ENCODE data around the gene HPD. TPM values are rescaled to one million over a fixed set of nuclear protein-coding genes. Genes with fewer than 3 reads are reported as not detected.

HPD gene
- total RNA-seq, 1 donor from 2014 or later, result 3.1 TPM

DNA sequence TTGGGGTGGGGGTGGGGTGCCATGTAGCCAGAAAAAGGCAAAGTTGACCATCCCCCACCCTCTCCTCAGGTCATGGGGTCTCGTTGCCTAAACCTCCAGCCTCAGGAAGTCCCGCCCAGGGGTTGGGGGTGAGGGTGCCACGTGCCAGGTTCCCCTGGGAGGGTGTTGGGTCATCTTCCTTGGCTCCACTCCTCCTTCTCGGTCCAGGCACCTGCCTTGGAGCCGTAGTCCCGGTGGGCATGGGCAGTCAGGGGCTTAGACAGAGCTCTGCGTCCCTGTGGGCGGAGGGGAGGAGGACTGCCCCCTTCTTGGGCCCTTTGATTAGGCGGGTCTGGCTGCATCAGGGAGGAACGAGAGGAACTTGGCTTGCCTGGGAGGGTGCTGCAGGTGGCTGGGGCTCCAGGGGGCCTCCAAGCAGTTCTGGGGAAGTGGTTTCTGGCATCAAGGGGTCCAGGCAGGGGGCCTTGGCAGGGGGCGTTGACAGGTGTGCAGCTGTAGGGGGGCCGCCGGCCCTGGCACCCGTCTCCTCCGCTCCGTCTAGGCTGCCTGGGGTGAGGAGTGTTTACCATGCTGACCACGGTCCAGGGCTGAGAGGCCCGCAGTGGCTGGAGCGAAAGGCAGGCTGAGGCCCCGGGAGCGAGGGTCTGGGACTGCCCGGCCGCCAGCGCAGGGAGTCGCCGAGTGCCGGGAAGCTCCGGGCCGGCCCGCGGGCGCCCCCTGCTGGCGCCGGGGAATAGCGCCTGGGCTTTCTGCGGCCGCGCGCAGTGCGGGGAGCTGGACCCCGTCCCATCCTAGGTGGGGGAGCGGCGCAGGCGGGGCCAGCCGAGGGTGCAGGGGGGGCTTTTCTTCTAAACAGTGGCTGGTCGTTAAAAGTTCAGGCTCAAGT lies 47.0 kb downstream of the HPD start:
- peak; percentile 72 for DNase-seq (ENCODE audit: low spot score)

DNA sequence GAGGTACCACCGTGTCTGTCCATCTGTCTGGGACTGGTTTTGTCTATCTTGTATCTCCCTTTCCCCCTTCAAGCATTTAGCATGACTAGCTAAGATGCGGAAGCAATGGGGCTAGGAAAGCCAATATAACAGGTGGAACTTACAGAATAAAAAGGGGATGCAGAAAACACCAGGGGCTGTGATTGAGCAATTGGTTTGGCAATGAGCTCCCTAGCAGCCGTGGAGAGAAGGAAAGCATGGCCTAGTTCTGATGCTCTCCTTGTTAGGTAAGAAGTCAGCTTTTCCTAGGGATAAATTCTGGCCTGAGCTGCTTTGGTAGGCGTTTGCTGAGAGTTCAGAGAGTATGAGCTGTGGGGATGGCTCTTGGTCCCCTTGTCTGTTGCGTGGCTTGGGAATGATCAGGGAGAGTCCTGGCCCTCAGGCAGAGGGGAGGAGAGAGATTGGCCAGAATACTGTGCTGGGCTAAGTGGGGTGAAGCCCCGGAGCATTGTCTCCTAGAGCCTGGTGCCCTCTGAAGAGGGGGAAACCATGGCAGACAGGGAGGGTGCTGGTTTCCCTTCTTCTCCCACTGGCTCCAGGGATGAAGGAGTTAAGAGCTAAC lies 47.7 kb downstream of the HPD start:
- DNase-seq (ENCODE audit: low spot score), result no peak

DNA sequence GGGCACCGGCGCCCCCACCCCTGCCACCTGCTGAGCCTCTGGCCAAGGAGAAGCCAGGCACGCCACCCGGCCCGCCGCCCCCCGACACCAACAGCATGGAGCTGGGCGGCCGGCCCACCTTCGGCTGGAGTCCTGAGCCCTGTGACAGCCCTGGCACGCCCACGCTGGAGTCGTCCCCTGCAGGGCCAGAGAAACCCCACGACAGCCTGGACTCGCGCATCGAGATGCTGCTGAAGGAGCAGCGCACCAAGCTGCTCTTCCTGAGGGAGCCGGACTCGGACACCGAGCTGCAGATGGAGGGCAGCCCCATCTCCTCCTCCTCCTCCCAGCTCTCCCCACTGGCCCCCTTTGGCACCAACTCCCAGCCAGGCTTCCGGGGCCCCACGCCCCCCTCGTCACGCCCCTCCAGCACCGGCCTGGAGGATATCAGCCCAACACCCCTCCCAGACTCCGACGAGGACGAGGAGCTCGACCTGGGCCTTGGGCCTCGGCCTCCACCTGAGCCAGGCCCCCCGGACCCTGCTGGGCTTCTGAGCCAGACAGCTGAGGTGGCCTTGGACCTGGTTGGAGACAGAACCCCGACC lies 48.3 kb downstream of the HPD start:
- DNase-seq (ENCODE audit: low spot score), result no peak

DNA sequence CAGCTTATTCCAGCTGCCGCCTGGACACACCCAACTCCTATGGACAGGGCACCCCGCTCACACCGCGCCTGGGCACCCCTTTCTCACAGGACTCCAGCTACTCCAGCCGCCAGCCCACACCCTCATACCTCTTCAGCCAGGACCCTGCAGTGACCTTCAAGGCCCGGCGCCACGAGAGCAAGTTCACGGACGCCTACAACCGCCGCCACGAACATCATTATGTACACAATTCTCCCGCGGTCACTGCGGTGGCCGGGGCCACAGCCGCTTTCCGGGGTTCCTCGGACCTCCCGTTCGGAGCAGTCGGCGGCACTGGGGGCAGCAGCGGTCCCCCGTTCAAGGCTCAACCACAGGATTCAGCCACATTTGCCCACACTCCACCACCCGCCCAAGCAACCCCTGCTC lies 48.9 kb downstream of the HPD start:
- DNase-seq (ENCODE audit: low spot score), result no peak

DNA sequence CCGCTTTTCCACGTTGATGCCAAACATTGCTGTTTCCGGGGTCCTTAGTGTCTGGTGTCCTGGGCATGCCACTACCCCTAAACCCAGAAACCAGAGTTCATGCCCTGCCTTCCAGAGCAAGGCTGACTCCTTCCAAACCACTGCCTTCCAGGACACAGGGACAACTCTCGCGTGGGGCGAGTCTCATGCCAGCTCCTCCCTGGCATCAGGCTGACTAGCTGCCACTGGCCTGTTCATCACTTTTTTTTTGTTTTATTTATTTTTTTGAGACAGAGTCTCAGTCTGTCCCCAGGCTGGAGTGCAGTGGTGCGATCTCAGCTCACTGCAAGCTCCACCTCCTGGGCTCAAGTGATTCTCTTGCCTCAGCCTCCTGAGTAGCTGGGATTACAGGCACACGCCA lies 50.0 kb downstream of the HPD start:
- no peak for DNase-seq (ENCODE audit: low spot score)

DNA sequence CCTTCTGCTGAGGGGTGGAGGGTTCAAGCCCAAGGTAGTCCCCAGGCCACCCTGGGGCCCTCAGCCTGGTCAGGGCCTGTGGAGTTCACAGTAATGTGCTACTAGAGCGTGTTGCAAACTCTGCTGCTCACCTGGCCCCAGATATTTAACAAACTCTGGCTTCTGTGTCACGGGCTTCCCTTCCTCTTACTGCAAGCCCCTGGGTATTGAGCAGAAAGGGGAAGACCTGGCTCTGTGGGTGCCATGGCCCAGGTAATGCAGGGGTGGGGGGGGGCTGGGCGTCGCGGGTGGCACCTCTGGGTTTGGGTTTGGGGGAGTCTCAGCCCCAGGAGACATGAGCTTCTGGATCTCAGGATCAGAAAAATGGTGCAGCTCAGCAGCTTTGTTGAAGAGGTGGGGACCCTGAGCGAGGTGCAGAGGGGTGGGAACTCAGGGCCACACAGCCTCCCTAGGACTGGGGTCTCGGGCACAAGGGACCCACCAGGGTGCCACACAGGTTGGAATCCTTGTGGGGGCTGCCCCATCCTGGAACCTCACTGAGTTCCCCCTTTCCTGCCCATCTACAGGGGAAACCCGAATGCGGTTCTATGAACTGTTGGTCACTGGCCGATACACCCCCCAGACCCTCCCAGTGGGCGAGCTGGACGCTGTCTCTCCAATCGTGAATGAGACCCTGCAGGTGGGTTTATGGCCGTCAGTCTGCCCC lies 50.9 kb downstream of the HPD start:
- no peak for DNase-seq (ENCODE audit: low spot score)

DNA sequence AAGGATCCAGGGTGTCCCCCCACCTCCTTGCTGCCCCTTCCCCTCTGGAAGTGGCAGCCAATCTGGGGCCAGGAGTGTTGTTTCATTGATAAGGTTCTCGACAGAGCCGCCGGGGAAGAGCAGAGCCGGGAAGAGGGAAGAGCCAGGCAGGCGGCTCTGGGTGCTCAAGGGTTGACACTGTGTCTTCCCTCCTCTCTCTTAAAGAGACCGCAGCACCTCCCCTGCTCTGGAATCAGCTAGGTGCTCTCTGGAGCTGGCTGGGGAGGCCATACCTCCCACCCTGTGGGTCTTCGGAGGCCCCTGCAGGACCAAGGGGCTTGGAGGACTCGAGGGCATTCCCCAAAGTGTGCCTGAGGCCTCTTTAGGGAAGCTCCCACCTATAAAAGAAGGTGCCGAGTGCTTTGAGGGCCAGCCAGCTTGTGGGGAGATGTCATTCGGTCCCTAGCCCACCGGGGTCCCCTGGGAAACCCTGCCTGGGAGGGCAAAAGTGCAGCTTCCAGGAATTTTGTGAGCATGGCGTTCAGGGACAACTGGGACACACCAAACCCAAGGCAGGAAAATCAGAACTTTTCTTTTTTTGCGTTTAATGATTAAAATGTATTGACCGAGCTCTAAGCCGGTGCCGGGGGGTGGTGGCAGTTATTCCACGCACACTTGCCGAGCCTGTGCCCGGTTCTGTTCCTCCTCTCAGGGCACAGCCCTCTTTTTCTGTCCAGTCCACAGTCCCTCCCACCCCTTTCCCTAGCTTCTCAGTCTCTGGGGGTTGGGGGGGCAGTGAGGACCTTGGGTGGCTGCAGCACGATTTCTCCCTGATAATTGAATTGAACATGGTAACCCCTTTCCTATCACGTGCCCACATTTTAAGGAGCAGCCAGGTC lies 51.9 kb downstream of the HPD start:
- DNase-seq (ENCODE audit: low spot score), result no peak

DNA sequence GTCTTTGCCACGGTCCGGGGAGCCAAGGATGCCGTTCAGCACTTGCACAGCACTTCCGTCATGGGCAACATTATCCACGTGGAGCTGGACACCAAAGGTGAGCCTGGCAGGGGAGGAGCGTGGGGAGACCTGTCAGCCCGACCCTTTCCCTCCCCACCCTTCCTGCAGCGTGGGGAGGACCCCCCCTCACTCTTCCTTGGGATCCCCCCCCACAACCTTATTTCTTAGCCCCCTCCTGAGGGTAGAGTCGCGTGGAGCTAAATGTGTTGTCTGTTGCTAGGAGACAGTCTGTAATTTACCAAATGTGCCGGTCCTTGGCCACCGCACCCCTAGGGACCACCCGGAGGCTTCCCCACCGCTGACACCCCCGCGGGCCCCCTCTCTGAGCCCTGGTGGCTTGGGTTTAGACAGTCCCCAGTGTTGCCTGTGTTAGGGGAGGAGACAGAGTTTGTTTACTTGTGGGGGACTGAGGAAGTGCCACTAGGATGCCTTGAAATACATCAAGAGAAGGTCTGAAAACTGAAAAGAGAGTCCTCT lies 52.6 kb downstream of the HPD start:
- DNase-seq (ENCODE audit: low spot score), result no peak

DNA sequence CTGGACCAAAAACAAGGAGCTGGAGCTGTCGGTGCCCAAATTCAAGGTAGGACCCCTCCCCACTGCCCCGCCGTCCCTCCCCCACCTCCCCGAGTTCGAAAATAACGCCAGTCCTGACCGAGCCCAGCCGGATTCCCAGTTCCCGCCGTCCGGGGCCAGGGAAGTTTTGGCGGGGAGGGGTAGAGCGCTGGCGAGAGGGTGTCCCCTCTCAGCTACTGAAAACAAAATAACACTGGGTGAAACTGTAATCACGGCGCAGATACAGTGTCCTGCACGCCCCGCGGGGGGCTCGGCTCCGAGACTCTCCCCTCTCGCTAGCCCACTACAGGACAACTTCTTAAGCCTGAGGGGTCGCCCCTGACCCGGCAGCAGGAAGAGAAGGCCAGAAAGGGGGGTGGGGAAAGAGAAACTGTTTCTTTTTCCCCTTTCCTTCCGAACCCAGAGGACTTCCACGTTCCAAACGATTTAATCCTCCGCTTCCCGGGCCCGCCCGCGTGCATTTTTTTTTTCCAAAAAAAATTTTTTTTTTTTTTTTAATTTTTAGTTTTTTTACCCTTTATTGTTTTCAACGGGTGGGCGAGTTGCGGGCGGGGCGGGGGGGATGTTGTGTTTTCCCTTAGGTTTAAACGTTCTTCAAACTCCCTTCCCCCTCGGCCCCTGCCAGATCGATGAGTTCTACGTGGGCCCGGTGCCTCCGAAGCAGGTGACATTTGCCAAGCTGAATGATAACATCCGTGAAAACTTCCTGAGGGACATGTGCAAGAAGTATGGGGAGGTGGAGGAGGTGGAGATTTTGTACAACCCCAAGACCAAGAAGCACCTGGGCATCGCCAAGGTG lies 53.3 kb downstream of the HPD start:
- no peak for DNase-seq (ENCODE audit: low spot score)

DNA sequence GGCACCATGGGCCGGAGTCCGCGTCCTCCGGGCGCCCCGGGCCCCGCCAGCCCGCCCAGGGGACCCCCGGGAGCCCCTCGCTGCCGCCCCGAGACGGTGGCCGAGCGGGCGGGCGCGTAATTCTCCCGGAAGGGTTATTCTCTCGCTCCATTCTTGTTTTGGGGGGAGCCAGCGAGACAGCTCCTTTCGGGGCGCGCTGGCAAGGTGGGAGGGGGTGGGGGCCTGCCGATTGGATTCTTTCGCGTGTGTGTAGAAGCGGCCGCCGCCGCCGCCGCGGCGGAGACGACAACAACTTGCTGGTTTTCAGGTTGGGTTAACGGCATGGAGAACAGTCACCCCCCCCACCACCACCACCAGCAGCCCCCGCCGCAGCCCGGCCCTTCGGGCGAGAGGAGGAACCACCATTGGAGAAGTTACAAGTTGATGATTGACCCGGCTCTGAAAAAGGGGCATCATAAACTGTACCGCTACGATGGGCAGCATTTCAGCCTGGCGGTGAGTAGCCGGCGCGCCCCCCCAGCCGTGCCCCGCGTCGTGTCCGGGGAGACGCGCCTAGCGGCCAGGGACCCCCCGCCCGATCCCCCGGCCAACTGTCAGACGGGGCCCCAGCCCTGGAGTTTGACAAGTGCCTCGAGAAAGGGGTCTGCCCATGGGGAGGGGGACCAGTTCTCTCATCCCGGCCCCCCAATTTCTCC lies 54.1 kb downstream of the HPD start:
- peak; percentile 68 for DNase-seq (ENCODE audit: low spot score)

DNA sequence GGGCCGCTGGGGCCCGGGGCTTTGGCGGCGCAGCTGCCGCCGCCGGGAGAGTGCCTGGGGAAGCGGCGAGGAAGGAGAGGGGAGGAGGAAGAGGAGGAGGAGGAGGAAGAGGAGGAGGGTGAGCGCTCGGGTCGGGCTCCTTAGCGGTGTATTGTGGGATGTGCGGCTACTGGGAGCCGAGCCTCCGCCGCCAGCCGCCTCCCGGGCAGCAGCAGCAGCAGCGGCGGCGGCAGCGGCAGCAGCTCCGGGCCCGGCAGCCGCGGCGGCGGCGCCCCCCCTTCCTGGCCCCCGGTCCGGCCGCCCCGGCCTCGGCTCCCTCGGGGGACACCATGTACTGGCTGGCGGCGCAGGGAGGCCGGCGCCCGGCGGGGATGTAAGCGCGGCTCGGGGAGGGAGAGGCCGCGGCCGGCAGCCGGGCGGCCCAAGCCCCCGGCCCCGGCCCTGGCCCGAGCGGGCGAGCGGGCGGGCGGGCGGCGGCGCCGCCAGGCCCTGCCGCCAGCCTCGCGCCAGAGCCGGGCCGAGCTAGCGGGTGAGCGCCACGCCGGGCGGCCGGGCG lies 54.7 kb downstream of the HPD start, which contains the start of gene SETD1B:
TSS of gene SETD1B (plus strand) at position 149 of the 556 bp plus-strand sequence. CDS start 729 bp downstream, outside the sequence.
- peak; percentile 77 for DNase-seq (ENCODE audit: low spot score)

DNA sequence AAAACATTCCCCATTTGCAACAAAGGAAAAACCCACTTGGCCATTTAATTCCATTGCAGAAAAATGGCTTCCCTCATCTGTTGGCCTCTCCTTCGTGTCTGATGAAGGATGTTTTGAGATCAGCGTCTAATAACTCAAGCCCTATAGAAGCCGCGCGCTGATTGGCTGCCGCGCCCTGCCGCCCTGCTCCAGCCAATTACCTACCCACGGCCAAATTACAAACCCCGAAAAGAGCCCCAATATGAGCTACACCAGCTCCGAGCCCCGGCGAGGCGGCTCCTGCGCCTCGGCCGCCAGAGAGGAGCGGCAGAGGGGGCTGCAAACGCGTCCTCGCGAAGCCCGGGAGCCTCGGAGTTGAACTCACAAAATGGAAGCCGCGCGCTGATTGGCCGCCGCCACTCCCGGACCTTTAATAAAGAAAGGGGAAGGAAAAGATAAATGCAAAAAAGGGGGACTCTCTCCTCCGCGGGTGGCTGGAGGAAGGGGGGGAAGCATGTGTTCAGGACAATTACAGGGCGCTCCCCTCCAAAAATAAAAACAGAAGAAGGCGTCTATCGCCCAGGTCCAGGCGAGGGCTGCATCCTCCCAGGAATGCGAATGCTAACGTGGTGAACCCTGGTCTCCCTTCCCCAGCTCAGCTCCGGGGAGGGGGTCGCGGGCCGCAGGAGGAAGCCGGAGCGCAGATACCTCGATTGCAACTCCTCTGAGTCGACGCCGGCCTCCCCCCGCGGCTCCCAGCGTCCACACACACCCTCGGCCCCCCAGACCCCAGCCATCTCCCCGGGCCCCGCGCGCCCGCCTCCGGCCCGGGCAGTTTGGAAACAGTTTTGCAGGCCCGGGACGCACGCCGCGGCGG lies 55.6 kb downstream of the HPD start:
- DNase-seq (ENCODE audit: low spot score), result peak; percentile 94

DNA sequence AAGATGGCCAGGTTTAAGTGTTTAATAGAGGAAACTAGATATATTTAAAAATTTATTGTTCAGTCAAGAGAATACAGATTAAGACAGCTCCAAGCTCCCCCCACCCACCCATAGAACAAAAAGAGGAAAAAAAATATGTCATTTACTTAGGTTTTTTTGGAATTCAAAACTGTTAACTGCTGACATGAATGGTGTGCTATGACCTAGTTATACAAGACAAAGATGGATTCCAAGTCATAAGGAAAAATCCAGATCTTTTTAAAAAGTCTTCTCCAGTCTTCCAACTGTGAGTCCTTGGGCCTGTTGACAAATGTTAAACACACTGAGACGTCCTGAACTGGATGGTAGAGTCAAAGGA lies 56.2 kb downstream of the HPD start:
- no peak for DNase-seq (ENCODE audit: low spot score)

DNA sequence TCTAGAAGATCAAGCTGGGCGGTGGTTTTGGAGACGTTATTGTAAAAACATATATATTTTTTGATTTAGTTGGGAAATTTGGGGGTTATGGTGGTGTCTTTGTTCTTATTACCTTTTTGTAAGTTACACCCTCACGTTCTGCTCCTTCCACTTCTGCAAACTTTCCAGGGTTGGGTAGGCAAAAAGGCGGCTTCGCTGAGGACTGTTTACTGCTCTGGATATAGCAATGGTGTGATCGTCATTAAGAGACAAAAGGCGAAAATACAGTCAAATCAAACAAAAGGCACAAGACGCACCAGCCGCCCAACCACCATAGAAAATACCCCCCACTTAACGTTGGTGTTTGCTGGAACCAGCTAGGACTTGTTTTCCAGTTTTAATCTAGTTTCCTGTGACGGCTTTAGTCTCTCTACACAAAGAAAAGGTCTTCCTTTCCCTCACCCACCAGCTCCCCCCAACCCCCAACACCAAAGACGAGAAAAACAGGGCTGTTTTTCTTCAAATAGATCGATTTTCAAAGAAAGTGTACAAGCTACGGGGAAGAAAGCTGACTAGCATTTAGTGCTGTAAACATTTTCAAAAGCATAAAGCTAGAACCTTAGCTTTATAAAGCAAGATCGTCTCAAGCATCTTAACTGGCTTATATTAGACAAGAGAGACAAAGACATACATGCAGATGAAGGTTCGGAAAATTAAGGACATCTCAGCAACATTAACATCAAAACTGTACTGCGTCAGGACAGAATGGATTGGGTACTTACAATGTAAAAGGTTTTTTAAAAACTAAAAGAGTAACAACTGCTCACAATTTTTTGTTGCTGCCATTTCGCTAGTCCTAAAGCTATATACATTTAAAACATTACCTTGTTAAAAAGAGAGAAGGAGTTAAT lies 56.8 kb downstream of the HPD start:
- DNase-seq (ENCODE audit: low spot score), result peak; percentile 49

DNA sequence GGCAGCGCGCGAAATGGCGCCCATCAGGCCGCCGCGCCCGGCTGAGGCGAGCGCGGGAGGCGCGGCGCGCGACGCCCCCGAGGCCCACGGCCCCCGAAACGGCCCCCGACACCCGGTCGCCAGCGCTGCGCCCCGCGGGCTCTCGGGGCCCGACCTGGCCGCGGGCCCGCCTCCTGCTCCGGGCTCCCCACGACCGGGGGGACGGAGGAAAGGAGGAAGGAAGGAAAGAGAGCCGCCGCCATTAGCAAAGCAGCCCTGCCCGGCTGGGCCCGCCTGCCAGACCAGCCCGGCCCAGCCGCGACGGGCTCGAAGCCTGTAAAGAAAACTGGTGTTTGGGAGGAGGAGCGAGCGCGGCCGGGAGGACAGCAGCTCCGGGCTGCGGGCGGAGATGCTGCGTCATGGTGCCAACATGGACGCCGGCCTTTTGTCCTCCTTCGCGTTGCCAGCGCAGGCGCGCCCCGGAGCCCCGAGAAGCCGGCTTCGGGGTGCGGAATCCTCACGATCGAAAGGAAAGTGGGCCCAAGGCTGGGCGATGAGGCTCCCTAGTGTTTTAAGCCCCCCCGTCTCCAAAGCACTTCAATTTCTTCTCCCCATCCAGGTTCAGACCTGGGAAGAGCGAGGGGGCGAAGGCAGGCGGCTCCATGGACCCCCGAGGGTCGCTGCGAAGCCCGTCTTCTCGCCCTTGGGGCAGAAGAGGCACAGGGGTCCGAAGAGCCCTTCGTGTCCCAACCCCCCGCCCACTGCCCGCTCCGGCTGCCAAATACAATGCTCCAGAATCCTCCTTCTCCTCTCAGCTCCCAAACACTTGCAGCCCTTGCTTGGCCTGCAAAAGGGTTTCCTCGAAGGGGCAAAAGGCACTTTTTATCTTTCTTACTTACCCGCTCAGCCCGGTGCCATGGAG lies 57.7 kb downstream of the HPD start:
- DNase-seq (ENCODE audit: low spot score), result peak; percentile 79
